Kasumi-1 (cell line): ENCODE measurements around the gene BTBD16.

Experiments
- DNase-seq, 2 experiments: peaks; one replicate each; lab custom pipeline; 2025; lab: John Stamatoyannopoulos, UW

Gene BTBD16

DNA sequence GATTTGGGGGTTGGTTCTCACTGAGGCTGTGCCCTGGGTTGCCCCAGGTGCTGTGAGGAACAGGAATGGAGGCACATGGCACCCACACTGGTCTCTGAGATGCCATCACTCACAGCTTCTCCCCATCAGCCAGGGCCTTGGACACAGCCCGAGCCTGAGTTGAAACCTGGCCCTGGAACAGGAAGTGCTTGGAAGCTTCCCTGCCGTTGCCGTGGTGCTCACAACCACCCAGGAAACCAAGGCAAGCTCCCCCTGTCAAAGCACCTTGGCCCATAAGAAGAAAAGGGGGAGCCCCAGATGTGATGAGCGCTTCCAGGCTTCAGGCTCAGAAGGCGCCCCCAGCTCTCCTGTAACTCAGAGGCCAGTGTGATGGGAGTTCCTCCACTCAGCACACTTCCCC is at the start of gene BTBD16:
Gene BTBD16 (plus strand): TSS at position 221 of the 400 bp plus-strand sequence. CDS start 3,786 bp downstream, outside the sequence.
- no peak for DNase-seq

DNA sequence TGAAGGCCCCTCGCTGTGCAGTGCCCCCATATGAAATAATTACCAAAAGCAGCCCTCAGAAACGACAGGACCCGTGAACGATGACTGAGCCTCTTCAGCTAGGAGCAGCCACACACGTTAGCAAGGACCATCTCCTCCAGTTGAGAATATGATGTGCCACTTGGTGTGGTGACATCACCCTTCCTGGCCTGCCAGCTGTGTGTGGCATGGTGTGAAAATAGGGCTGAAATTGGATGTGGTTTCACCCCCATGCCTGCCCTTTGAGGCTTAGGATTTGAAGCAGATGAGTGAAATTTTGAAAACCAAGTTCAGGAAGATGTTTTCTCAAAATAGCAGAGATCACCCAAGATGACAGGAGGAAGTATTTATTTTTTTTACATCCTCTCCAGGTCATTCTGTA is 49.1 kb upstream of the BTBD16 start:
- DNase-seq = no peak

DNA sequence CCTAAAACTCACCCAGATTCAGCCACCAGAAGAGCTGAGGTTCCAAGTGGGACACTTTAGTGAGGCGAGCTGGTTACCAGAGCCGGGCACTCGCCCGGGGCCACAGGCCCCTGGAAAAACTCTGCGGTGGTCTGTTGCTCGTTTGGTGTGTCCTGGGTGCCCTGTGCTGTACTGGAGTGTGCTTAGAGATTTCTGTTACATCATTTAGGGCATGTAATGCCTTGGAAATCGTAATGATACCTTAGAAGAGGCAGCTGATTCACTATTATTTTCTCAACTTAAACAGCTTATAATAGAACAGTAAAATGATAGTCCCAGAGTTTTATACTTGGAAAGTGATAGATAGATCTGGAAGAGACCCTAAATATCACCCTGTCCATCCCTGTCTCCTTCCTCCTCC is 48.5 kb upstream of the BTBD16 start:
- no peak for DNase-seq

DNA sequence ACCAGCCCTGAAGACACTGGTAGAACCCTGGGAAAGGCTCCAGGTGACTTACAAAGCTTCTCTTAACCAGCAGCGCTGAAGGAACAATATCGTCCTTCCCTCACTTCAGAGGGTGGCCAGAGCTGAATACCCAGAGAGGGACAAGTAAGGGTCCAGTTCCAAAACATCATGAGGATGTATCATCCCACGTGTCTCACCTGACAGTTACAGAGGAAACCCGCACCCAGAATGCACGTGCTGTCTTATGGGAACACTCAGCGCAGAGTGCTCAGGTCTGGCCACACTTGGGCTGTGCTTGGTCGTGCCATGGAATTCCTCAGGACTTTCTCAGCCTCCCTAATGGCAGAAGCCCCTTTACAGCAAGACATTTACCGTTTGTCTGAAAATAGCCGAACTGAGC is 46.9 kb upstream of the BTBD16 start:
- DNase-seq = no peak

DNA sequence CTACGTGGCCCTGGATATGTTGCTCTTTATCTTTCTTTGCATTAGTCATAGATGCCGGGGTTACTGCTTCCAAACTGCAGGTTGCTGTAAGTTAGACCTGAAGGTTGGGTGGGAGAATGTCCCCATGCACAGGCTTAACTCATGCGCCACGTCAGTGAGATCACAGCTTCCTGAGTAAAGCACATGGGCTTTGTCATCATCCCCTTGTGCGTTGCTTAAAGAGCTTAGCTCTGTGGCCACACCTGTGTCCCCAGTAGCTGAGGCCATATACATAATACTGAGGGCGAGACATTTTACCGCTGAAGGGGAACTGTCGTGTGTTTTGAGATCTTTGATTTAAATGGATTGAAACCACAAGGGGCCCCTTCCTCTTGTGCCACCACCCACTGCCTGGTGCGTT is 45.8 kb upstream of the BTBD16 start:
- DNase-seq = no peak

DNA sequence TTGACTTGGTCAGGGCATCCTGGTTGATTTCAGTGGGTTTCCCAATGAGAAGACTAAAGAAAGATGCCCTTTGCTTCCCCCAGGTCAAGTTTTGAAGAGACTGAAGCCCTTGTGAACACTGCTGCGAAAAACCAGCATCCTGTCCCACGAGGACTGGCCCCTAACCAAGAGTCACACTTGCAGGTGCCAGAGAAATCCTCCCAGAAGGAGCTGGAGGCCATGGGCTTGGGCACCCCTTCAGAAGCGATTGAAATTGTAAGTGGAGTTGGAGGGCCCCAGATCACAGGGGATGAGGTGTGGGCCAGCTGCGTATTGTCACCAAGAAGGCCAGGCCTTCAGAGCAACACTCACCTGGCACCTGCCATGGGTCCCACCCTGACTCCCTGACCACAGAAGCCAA is 43.3 kb upstream of the BTBD16 start:
- no peak for DNase-seq

DNA sequence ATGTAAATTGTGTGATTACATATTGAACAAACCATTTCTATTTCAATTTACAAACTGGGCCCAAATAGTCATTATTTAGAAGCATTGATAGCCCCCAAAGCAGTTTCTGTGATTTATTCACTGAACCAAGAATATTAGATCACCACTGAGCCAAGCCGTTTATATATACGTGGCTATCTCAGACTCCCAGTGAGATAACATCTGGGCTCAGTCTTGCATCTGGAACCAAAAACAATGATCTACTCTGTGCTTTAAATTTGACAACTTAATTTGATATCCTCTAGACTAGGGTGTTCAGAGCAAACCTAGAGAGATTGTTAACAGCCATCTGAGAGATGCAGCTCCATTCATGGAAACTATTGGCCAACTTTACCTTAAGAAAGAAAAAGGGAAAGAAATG is 41.4 kb upstream of the BTBD16 start:
- no peak for DNase-seq

DNA sequence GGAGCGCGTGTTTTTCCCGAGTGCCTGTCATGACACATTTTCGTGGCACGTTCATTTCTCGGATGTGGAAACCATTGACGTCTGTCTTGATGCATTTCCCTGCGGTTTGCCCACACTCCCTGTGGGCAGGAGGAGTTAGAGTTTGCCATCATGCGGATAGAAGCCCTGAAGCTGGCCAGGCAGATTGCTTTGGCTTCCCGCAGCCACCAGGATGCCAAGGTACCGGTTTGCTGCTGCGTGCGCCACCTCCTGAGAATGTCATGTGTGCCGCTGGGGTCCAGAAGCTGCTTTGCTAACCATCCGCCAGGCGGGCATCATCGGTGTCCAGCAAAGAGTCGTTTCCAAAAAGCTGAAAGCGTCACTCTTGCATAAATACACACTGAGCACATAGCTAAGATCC is 40.9 kb upstream of the BTBD16 start:
- no peak for DNase-seq

DNA sequence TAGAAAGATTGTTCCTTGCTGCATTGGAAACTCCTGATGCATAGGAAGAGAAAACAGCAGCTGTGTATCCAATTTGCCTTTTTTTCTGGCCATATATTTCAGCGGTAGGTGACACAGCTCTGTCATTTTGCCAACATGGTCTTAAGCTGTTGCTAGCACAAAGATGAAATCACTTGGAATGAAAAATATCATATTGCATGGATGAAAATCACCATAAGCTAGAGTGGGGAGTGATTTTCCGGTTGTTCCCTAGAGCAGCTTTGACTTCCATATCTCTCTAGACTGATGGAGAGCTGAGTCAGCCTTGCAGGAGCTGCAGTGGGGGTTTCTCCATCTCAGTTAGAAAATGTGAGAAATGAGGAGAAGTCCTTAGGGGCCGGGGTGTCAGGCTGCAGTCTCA is 38.3 kb upstream of the BTBD16 start:
- DNase-seq = no peak

DNA sequence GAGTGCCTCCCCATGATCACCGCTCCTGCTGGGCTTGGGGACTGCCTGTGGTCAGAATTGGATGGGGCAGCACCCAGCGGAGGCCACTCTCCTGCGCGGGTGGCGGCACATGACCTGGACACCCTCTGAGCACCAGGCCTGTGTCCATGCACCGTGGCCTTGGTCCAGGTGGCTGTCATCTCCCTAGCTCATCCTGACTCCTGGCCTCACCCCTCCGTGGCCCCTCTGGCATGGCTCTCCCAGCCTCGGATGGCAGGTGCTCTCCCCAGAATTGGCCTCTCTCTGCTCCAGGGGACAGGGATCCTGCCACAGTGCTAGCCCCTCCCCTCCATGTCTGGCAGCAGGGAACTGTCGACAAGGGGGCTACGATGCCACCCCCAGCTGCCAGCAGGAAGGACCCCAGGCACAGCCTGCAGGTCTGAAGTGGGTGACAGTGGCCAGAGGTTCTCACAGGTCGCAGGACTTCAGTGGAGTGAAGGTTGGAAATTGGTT is 37.2 kb upstream of the BTBD16 start:
- DNase-seq = no peak

DNA sequence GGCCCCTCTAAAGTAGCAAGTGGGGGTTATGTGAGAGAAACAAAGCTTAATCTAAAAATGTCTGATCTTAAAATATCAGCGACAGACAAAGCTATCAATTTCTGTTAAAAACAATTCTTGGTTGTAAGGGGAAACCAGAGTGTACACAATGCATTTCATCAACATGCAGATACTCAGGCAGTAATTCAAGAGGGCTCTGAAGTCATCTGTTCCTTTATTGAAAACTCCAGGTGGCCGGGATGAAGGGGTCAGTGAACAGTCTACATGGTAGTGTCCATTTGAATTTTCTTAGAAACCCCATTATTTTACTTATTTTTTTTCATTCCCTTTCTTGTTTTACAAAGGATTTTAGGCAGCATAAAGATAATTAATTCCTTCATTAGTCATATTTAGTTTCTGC is 36.7 kb upstream of the BTBD16 start:
- DNase-seq = no peak

DNA sequence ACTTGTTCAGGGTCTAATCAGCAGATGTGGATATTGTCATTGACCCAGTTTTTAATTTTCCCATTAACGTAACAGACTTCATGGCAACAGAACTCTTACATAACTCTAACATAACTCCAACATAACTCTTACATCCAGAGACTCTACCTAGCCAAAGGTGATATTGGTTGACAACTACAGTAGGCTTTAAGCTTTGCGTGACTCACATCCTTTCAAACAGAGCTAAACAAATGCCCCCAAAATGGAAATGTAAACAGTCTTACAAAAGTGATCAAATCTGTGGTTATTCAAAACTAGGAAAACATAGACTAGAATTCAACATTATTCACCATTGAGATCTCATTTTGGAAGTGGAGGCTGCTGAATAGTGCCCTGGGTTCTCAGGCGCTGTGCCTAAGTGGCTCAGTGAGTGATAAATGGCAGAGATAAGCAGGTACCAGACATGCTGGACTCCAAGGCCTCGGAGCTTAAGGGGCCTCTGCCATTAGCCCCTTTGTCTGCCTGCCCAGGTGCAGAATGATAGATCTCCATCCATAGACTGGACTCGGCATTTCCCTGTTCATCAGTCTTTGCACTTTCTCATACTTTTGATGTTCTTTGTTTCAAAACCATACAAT is 34.3 kb upstream of the BTBD16 start:
- no peak for DNase-seq

DNA sequence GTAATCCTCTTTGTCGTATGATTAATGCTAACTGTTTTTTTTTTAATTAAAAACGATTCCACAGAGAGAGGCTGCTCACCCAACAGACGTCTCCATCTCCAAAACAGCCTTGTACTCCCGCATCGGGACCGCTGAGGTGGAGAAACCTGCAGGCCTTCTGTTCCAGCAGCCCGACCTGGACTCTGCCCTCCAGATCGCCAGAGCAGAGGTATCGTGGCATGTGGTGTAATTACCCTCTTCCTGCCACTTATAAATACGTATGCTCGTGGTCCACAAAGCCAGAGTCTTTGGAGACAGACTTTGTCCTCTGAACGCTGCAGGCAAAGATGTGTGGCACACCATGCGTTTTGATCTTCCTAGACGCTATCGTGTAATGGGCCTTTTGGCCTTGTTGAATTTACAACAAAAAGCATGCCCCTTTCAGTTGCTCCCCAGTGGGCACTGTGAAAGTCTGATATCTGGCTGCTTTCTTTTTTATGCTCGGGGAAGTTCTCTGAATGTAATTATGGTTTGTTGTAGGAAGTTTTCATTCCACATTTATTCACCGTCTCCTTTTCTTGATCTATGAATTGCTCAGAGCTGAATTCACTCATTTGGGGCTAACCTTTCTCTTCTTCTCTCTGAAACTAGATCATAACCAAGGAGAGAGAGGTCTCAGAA is 33.6 kb upstream of the BTBD16 start:
- DNase-seq = no peak

DNA sequence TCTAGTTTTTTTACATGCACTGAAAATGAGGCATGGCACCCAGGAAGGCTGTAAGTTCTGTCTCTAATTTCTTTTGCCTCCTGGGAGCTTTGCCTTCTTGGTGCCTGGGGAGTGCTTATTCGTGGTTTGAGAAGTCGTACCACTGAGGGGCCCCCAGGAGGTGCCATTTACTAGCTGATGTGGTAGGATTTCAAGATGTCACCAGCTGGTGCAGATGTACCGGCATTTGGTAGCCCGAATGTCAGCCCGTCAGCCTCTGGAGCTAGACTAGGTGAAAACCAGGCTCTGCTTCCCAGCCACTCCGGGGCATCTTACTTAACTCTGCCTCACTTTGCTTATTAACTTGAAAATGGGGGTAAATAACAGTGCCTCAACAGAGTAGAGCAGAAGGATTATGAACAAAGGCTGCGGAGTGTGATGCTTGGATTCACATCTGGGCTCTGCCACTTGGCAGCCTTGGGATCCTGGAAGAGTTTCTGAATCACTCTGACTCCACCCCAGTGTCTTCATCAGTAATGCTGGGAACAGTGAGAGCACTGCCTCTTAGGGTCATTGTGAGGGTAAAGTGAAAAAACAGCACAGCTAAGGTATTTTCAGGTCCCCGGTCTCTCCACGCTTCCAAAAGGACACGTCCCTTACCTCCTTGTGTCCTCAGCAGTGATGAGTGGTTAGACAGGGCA is 31.4 kb upstream of the BTBD16 start:
- DNase-seq = no peak

DNA sequence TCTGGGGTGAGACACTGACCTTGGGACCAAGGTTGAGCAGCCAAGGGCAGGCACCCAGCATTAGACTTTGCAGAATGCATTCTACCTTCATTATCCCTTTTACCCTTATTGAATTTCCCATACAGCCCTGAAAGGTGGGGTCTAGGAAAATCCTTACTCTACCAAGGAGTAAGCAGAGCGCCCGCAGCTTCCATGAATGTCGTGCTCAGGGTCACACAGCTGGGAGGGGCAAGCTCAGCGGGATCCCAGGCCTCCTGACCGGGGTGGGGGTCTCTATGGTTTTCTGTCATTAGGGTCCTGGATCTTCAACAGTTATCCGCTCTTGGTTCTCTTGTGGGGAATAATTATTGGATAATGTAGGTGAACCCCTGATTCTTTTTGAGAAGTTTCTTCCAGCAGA is 30.7 kb upstream of the BTBD16 start:
- DNase-seq = no peak

DNA sequence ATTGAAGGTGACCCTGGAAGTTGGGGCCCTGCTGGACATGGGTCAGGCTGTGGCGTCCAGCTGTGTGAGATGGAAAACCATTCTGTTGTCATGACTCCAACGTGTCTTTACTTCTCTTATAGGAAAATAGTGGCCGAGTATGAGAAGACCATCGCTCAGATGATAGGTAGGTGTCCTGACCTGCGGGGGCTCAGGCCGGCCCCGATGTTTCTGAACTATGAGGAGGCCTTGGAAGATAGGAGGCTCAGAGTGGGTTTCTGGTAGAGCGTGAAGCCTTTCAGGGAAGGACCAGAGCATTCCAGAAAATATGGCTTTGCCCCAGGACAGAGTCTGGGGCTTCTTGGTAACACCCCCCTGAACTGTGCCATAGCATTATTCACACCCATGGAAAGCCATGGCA is 29.3 kb upstream of the BTBD16 start:
- DNase-seq = no peak

DNA sequence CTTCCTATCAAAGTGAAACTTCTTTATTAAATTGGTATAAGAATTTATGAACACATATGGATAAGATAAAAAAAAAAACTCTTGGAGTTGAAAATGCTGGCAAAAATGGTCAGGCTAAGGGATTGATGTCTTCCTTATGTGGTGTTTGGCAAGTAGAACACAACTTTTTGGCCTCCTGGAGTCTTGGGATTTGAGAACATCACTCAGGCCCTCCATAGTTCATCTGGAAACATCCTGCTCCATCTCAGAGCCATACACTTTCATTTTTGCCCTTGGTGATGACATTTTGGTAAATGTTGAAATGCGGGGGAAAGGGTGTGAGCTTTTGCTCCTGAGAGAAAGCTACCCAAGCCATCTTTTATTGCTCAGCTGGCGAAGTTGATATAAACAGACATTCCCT is 27.5 kb upstream of the BTBD16 start:
- DNase-seq = no peak

DNA sequence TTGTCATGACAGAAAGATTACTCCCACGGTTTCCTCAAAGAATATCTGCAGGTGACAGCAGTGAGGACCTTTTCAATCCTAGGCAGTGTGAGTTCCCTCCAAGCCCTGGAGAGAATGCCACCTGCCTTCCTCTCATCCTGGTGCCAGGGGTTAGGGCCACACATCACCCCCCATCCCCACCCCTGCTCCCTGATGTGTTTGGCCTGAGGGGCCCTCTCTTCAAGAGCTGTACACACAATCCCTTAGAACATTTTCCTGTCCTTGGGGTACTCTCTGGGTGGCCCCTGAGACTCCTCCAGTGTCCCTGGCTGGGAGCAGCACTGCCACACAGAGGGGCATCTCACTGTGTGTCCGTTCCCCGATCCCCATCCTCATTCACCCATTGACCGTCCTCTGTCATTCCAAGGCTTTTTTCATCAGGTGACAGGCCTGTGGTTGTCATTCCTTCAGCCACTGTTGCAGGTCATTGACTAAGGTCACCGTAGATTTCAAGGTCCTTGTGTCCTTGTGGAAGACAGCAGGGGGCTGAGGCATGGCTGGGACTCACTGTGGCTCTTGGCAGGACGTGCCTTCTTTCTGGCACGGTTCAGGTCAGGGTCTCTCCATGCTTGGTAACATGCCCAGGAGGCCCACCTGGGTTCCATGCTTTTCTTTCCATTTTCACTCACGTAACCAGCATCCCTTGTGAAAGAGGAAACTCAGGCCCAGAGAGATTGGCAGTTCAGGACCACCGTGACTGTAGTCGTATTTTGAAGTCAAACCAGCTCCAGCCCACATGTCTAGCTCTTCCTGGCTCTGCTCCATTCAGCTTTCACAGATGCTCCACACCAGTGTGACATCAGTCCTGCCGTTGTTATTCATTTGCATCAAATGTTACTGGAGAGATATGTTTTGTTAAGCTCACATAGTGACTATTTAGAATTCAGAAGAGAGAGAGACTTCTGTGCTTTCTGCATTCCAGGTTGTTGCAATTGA is 26.8 kb upstream of the BTBD16 start:
- no peak for DNase-seq

DNA sequence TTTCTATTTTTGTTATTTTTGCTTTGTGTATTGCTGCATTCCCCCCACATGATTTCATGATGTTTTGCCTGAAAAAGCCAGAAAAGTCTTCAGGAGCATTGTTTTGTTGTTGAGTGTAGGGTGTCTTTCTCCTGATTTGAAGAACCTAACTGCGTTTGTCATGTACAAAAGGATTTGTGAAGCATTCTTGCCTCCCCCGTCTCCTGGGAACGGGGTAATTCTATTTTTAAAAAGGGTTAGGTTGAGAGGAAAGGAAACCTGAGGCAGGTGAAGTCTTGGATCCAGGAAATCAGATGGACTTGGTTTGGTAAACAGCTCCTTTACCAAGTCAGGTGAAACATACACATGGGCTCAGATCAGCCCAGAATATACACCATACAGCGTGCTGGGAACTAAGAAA is 26.0 kb upstream of the BTBD16 start:
- DNase-seq = no peak

DNA sequence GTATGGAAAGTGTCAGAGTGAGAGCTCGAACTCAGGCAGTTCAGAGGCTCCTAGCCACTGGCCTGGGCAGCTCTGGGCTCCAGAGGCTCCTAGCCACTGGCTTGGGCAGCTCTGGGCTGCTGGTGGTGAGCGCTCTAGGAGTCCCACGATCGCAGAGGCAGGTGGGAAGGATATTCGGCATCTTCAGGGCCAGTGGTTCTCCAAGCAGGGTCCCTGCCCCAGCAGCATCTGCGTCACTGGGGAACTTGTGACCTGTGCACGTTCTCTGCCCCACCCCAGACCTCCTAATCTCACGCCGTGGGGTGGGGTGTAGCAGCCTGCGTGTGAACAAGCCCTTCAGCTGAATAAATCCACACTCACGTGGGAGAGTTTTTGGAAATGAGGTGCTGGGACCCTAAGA is 25.2 kb upstream of the BTBD16 start:
- no peak for DNase-seq

DNA sequence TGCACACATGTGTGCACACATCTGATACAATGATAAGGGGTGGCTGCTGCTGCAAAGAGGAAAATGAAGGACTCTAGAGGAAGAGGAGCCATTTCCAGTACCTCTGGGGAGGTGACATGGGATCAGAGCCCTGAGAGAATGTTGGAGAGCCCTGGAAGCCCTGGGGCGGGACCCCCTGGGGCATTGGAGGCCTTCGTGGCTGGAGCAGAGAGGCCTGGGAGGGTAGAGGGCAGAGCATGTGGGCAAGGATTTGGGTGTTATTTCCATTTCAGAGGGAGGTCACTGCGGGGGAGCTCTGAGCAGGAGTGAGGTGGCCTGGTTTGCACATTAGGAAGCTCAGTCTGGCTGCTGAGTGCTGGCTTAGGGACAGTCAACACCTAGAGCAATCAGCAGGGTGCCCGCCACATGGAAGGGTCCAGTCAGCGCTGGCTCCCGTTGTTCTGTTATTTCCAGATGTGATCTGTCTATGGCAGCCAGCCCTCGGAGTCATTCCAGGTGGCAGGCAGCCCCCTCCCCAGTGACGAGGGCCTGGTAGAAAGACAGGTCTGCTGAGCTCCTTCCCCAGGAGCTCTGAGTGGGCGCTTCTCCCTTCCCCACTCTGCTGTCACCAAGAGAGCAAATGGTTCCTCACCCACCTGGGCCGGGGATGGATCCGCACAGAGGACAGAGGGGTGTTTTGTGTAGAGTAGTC is 24.1 kb upstream of the BTBD16 start:
- DNase-seq = no peak
